NCI-H226 (cell line): Measurements from ENCODE around the gene PTGR3.

Source experiments
- DNase-seq: peaks from one replicate; pipeline ENCODE4 v3.0.0-alpha.2; 2015

Gene PTGR3

DNA sequence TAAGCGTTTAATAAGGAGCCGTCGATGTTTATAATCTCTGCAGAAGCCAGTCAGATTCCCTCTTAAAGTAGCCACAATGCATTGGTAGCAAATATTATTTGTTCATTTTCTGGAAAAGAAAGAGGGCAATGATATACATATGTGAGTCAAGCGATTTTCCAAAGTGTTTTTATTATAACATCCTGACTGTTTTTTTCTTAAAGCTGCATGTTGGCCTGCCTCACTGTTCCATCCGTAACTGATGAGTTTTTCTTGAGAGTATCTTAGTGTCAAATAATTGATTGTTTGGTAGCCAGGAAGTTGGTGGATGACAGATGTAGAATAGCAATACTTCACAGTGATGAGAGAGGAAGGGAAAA, 5.4 kb upstream of the PTGR3 start:
- no peak for DNase-seq

DNA sequence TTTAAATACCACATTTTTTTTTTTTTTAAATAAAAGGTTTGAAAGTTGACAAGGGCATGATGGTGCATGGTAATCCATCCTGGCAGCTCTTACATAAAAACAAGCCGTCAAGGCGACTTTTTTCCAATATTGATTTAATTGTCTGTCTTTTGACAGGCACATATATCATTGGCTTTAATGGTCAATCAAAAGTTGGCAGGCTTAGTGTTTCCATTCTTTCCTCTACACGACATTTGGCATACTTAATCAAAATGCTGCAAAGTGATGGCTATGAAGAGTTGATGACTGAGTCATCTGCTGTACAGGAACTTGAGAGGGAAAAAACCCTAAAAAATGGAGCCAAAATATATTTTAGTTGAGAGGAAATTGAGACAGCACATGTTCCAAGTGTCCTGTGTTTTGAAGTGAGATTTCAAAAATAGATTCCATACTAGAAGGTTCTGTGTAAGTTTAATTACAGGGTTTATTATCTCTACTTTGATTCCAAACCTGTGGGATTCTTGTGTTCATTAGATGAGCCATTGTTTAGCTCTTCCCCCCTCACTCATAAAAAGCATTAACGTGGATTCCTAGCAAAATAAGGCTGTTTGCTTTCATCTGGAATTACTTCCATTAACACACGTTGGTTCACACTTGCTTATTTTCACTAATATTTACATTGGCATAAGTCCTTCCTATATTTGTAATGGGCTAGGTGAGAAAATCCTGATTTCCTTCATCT, 4.8 kb upstream of the PTGR3 start:
- DNase-seq, result no peak

DNA sequence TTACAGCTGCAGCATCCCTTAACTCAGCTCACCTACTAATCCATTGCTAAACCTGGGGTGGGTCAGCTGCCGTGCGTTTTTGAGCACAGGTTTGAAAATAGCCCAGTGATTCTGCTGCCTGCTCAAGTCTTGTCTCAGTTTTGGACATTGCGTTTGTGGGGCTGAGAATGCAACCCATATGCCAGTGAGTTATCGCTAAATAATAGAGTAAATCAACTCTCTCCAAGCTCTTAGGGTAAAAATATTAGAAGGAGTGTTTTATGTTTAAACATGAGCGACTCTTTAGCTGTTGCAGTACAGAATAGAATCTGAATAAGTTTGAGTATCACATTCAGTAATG, 3.8 kb upstream of the PTGR3 start:
- no peak for DNase-seq

DNA sequence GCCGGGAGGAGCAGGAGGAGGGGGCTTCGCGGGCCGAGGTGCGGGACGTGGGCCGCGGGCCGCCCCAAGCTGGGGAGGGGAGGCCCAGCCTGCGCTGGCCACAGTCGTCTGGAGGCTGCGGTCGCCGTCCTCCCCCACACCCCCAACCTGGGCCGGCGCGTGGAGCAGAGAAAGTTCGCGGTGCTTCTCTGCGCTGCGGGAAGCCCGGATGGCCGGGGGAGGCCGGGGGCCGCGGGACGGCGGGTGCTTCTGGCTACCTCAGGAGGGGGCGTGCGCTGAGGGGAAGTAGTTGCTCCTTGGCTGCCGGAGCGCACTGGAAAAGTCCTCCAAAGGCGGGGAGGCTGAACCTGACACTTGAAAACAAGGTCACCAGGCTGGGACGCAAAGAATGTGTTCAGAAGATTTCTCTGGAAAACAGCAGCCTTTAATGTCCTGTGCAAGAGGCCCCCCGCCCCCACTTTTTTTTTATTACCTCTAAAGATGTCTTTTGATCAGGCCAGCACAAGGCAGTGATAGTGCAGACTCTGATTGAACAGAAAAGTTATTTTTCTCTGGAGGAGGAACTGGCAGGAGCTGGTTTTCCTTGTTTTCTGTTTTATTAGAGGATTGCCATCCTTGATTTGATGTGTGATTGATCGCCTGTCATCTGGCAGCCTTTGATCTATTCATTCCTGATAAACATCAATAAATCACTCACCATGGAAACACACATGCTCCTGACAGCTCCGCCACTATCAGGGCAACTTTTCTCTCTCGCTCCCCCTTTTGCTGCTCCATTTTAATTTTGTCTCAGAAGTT, 3.2 kb upstream of the PTGR3 start:
- DNase-seq, result no peak

DNA sequence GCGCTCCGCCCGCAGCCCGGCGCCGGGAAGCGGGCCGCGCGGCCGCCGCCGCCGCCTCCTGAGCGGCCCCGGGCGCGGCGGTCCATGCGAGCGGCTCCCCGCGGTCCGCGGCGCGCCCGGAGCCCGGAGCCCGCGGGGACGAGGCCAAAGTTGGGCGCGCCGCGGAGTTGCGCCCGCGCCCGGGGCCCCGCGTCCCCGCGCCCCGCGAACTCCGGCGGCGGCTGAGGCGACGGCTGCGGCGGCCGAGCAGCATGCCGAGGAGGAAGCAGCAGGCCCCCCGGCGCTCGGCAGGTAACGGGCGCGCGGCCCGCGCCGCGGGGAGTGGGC, 2.6 kb upstream of the PTGR3 start:
- DNase-seq, result no peak

DNA sequence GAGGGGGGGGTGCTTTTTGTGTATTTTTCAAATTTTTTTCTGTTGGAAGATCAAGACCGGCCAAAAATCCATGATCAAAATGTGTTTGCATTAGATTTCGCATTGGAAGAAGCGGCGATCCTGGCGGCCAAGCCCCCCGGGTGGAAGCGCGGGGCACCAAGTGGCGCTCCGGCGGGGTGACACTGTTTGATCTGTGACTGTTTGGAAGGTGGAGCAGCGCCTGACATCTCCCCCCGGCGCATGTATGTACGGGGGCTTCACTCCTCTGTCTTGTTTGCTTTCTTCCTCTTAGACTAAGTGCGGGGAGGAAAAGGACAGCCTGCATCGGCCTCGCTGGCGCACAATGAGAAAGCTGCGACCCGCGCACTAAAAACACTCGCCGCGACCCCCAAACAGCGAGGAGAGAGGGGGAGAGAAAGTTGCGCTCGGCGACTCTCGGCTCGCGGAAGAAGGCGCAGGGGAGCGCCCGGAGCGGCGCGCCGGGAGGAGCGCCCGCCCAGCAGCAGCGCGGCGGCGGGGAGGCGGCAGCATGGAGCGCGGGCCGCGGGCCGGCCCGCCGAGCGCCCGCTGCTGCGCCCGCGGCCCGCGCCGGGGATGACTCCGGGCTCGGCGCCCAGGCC, 2.2 kb upstream of the PTGR3 start:
- no peak for DNase-seq

DNA sequence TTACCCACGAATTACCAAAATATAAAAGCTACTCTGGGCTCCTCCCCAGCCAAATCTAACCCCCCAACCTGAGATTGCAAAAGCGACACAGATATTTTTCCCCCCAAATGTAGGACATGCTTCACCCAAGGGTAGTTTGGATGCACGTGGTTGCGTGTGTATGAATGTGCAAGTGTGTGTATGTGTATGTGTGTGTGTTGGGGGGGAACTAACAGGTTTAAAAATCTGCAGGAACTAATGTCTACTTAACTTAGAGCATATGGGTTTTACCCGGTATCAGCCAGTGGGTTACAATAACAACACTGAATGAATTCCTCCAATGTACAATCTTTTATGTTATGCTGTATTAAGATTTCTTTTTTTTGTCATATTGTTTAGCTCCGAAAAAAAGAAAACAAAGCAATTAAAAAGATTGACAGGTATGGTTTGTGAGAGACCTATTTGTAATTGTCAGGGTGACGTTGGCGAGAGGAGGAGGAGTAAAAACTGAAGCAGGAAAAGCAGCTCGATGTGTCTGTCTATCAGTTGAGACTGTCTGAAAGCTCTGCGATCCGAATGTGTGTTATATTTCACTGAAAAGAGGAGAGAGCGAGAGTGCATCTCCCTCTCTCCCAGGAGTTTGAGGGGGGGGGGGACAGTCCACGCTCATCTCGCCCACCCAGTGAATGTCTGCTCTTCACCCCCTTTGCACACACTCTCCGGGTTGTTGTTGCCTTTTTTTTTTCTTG, 1.5 kb upstream of the PTGR3 start, which contains the start of gene TSHZ1:
TSHZ1 (plus strand) TSS at position 524 of the 728 bp plus-strand sequence. CDS start 1,080 bp downstream, outside the sequence.
- DNase-seq, result peak; percentile 57

DNA sequence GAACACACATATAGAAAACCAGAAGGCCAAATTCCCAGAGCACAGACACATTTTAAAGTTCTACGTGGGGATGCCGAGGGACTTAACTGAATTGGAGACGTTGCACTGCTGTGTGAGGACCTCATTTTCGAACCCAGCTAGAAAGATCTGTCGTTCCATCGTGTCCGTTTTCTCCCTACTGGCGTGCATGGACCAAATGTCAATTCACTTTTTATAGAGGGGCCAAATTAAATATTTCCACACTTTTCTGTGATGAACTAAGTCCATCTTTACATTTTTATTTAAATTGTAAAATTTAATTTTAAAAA, 966 bp upstream of the PTGR3 start:
- no peak for DNase-seq

DNA sequence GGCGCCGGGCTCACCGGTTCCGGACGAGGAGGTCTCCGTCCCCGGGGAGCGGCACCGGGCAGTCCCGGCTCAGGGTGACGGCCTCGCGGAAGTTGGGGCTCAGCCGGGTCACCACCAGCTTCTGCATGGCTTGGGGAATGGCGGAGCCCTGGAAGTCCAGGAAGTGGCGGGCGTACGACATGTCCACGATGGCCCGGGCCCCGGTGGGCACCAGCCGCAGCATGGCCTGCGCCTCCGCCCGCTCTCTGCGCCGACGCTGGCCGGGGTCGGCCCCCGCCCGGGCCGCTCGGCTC, 157 bp downstream of the PTGR3 start:
- DNase-seq, result no peak

DNA sequence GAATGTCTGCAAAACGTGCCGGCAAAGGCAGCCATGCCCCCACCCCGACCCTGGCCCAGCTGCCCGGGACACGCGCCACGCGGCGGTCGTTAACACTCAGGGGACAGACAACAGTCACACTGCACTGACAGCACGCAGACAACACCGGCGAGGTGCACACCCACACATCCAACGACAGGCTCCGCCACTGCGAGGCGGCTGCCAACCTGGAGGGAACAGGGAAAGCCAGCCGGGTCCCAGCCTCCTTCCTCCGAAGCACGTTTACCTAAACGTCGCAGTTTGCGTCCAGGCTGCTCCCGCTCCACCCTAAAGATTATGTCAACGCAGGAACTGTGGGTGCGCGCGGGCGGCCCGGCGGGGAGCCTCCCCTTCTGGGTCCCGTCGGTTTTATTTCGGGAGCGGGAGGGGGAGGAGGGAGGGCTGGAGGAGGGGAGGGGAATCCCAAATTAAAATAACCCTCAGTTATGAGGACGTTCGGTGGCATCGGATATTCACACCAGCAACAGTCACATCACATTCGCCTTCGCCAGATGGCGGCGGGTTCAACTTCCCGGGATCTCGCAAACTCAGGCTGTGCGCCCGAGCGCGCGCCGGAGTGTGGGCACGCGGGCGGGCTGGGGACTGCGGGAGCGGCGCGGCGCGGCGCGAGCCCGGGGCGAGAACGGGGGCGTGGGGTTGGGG, 644 bp downstream of the PTGR3 start:
- peak; percentile 26 for DNase-seq

DNA sequence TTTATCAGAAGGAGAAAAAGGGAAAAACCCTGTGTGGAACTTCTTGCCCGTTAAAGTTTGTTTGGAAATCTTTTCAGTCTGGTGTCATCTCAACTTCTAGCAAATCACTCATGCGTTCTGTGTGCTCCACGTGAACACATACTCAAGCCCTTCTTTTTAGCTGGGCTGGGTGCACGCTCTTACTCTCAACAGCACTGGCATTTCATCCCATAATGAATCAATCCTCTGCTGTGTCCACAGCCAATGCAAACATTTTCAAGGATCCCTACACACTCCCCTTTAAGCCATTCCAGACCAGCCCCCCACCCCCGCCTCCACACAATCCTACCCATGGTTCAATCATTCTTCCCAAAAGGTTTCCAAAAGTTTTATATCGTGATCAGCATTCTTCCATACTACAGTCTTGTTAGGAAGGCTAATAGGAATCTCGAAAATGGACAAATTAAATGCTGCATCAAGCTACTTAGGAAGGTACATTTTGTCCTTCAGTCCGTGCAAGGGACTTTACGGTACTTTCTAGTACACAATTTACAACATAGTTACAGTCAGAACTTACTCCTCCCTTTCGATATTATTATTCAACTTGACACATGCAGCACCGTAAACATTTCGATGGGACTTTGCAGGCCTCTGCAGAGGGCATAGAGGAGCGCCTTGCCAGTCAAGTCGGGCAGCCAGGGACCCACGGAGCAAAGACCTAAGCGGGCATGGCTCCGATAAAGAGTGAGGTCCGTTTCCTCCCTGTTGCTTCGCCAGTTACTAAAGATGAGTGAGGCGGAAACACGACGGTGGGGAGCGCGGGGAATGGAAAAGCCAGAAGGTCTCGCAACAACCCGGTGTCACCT, 1.4 kb downstream of the PTGR3 start:
- DNase-seq, result no peak

DNA sequence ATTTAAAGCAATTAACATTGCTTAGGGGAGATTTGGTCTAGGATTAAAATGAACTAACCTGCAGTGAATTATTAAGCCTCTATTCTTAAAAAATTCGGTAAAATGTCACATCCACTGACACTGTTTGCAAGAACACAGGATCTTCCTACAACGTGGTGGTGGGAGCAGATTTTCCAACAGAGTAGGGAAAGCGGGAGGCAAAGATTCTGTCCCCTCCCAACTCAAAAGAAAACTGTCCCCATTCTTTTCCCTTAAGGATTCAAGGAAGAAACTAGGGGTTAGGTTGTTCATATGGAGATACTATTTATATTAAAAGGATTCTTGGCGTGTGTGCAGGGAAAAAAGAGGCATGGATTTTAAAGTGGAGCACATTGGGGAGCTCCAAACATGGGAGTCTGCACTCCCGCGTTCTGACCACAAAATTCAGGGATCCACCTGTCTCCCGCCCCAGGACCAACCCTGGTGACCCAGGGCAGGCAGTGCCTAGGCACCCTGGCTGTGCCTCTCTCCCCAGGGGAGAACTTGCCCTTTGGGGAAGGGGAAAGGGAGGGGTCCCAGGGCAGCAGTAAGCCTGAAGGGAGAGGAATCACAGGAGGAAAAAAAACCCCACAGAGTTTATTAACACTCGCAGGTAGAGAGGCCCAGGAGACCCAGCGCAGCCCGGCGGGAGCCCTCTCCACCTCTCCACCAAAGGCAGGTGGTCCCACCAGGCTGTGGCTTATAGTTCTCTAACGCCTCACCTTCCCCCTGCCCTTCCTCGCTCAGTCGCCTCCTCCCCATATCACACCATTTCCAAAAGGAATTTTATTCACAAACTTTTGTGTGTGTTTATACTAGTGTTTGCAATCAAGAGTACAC, 2.3 kb downstream of the PTGR3 start:
- DNase-seq, result no peak

DNA sequence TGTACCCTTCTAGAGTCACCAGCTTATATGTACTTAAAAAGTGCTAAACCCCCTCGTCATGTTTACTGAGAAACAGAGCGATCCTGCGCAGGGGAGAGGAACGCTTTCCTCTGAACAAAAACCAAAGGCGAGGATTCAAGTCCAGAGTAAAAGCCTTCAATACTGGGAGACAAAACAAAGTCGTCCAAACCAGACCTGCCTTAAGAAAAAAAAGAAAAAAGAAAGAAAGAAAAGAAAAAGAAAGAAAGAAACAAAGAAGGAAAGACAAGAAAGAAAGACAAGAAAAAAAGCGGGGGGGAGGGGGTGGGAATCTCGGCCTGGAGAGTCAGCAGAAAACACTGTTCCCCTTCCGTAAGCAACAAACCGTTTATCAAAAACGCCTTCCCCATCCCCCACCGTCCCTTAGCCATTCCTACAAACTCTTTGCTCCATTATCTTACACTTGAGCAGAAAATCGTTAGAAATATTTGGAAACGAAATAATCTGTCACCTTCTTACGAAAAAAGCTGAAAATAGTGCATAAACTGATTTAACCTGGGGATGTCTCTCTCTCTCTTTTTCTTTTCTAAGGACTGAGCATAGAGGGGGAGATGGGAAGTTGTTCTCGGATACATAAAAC, 3.3 kb downstream of the PTGR3 start:
- no peak for DNase-seq

DNA sequence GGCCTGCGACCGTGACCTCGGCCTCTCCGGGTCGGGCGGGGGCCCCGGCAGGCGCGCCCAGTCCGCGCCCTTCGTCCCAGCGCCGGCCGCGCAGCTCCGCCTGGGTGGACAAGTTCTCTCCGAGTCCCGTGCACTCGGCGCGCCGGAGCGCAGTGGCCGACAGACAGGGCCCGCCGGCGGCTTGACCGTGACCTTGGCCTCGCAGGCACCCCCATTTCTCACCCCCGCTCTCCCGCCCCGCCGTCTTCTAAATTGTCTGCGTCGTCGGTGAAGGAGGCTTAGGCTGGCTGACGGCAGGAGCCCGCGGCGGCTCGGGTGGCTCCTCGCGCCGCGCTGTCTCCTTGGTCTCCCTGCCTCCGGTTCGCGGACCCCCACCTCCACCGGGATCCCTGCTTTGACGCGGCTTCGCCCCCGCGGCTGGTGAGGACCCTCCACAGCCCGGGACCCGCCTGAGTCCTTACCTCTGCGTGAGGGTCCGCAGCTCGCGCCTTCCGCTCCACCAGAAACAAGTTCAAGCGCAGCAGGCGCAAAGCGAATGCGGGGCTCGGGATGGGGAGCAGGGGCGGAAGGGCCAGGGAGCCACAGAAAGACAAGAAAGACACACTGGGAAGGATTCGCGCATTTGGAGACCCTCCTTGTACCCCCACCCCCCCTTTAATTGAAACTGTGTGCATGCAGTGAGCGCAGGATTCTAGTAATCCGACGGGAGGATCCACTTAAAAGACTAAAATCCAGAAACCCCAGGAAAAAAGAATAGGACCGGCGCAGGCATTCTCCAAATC, 4.0 kb downstream of the PTGR3 start:
- DNase-seq, result no peak

DNA sequence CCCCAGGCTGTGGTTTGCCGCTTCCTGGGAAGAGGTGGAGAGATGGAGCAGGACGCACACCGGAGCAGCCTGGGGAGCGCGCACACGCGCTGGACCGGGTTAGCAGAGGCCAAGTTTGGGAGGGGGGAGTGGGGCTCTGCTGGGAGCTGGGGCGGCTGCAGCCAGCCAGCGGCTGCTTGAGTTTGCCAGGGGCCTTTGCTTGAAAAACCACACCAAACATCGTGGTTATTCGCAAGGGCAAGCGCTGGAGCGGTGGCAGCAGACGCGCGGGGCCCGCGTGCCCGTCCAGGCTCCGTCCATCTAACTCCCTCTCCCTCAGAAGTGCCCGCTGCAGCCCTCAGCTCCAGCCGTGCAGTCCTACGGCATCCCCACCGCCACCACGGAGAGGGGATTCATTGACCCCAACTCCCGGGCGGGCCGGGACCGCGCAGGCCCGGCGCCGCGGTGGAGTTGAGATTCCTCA, 4.6 kb downstream of the PTGR3 start:
- DNase-seq, result no peak

DNA sequence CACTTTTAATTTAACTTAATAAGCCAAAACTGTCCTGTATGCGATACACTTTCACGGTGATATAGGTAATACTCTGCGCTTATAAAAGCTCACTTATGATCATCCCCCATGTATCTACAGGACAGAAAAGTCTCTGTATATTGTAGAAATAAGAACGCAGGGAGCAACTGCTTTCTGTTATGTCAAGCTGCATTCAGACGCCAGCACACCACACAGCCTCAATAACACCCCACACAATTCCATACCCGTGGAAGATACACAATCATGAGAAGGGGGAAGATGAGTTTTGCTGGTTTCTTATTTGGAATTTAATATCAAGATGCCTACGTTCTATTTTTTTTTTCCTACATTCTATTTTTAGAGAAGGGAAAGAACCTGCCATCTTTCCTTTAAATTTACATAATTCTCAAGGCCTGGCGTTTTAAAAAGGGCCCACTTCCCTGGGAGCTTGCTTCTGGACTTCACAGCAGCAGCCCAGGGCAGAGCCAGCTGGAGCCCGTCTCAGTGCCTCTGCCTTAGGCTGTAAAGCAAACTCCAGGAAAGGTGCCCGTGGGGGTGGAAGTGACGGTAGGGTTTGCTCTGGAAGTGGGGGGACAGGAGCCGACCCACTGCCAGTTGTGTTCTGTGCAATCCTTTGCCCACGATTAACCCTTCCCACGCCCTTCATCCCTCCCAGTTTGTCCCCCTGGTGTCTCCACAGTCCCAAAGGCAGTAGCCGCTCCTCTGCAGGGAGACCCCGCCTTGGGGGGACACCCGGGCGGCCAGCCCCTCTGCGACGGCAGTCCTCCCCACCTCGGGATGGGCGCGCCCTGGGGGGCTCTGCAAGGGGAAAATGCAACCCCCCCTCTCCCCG, 5.3 kb downstream of the PTGR3 start:
- no peak for DNase-seq

DNA sequence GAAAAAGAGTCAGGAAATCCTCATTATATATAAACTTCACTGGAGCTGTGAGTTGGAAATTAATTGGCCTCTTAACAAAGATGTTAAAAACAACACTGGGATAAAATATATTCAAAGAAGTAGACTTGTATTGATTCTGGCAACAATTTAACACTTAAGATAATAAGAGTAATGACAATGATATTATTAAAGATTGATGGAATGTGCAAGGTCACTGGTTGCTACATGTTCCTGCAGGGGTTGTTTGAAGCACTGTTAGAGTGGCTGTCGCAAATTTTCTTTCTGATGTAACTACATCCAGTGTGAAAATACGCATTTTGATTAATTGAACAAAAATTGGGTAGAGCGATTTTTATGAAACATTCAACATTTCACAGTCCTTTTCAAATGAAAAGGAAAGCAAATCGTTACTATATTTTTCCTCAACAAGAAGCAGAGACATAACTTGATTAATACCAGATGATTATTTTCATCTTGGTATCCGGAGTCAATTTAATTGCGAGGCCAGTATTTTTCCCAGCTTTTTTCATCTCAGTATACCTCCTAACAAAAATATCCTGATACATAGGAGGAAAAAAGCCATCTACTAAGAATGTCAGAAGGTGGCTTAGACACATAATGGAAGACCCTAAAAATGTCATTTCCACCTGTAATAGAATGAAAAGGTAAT, 6.1 kb downstream of the PTGR3 start:
- no peak for DNase-seq
